GM19395 (cell line): ENCODE data around the gene AURKAIP1.
A peak's percentile ranks its signal among the peaks of the same experiment; 100 is the strongest.
"Not testable (repeated sequence)": the region's sequence is repeated elsewhere in the genome, so short reads cannot be mapped to it uniquely, and the experiment has no call there.

Source experiments
- ATAC-seq: cut with Tn5 transposase; IDR thresholded peaks from one replicate; pipeline ENCODE4 v1.9.1; 2021; ENCODE audit warnings: mild to moderate bottlenecking, moderate library complexity; ENCODE audit not compliant: unreplicated experiment

AURKAIP1 gene

DNA sequence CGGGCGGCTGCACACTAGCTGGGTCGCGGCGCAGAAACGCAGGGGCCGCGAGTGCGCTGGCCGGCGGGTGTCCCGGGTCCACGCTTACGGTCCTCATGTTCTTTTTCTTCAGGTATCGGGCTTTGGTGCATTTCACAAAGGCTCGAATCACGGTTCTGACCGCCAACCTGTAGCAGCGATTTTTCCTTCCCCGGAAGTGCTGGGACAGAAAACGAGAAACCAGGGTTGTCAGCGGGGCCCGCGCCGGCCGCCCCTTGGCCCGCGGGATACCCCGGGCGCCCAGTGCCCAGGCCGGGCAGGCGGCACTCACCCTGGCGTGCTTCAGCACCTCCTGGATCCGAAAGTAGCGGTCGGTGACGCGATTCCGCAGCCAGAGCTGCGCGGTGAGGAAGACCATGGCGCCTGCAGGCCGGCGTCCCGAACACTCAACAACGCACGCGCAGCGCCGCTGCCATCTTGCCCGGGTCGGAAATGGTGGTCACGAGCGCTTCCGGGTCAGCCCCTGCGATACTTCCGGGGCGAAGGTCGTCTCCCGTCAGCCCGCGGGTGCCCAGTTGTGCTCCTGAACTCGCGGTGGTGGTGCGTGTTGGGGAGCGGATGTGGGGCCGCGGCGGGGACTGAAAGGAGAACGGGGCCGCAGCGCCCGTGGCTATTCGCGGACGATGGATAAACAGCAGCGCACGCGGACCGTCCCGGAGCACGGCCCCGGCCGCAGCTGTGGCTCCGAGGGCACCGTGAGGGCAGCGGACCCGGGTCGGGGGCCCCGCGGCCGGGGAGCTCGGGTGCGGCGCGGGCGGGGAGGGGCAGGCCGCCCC lies 32.0 kb upstream of the AURKAIP1 start, which contains the start of gene MRPL20:
Gene MRPL20 (minus strand): TSS at position 473 of the 815 bp plus-strand sequence. CDS start 76 bp downstream, at position 397.
- ATAC-seq: peak; percentile 90

DNA sequence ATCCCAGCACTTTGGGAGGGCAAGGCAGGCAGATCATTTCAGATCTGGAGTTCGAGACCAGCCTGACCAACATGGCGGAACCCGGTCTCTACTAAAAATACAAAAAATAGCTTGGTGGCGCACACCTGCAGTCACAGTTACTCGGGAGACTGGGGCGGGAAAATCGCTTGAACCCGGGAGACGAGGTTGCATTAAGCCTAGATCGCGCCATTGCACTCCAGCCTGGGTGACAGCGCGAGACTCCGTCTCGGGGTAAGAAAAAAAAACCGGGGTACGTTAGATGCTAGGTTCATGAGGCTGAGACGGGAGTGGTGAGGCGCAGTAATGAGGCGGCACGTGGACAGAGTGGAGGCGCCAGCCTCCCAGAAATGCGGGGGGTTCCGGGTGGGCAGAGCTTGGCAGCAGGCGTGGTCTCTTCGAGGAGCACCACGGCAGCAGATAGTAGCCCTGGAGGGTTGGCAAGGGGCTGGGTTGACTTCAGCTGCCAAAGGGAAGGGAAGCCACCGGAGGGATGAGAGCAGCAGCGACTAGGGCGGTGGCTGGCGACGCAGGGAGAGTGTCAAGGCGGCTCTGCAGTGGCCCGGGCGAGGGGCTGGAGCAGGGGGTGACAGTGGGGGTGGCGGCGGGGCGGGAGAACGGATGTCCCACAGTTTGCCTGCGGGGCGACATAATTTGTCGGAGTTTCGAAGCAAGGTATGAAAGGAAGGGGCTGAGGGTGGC lies 31.3 kb upstream of the AURKAIP1 start:
- no peak for ATAC-seq

DNA sequence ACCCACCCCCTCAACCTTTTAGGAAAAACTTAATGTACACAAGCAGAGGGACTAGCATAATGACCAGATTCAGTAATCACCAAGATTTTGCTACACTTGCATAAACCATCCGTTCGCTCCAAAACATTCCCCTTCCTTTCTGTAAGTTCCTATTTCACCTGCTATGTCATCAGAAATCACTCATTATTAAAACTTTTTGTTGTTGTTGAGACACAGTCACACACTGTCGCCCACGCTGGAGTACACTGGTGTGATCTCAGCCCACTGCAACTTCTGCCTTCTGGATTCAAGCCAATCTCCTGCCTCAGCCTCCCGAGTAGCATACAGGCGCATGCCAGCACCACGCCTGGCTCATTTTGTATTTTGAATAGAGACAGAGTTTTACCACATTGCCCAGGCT lies 28.6 kb upstream of the AURKAIP1 start:
- no peak for ATAC-seq

DNA sequence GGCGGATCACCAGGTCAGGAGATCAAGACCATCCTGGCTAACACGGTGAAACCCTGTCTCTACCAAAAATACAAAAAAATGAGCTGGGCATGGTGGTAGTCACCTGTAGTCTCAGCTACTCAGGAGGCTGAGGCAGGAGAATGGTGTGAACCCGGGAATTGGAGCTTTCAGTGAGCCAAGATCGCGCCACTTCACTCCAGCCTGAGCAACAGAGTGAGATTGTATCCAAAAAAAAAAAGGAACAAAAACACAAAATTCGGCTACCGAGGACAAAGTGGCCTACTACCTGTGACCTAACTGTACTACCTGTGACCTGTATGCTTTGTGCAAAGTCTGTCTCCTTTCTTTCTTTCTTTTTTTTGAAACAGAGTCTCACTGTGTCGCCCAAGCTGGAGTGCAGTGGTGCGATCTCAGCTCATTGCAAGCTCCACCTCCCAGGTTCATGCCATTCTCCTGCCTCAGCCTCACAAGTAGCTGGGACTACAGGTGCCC lies 27.9 kb upstream of the AURKAIP1 start:
- ATAC-seq: not testable (repeated sequence)

DNA sequence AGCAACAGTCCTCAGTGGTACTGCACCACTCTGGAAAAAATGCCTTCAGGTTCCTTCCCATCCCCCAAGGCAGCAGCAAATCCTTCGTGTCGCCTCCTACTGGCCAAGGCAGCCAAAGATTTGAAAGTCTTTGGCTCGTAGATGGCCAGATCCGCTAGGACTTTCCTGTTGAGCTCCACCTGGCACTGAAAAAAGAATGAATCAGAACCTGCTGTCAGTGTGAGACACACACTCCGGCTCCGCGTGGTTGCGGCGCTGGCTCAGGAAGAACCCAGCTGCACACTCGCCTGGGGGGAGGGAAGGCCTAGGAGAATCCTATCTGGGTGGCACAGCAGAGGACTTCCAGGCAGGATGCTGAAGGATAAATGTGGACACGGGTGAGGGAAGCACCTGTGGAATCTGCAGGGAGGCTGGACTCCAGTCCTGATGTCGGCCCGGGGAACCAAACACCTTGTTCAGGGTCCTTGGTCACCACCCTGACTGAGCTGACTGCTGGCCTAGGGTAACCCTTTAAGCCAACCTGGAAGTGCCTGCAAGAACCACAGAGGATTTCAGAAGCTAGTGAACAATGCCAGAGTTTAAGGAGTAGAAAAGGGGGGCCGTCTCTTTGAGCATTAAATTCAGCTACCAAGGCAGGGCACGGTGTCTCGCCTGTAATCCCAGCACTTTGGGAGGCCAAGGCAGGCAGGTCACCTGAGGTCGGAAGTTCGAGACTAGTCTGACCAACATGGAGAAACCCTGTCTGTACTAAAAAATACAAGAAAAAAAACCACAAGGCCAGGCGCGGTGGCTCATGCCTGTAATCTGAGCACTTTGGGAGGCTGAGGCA lies 27.3 kb upstream of the AURKAIP1 start:
- ATAC-seq: no peak

DNA sequence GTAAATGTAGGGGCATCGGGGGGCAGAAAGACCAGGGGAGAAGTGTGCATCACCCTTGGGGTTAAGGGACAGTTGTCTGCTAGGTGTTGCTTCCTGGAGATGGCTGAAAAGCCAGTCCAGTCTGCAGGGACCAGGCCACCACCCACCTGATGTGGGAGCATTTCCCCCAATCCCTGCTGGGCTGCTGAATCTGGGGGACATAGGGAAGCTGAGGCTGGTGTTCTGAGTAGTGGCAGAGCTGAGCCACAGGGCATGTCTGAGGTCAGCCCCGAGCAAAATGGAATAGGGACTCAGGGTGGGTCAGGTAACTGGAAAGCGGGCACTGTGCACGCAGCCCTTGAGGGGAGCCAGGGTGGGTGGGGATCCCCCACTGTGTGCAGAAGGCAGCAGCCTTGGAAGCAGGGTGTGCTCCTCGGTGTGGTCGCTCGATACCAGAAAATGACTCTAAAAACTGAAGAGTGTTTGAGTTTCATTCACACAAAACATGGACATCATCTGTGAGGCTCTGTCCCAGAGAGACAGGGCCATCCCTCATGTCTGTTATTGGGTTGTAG lies 26.5 kb upstream of the AURKAIP1 start:
- ATAC-seq: no peak

DNA sequence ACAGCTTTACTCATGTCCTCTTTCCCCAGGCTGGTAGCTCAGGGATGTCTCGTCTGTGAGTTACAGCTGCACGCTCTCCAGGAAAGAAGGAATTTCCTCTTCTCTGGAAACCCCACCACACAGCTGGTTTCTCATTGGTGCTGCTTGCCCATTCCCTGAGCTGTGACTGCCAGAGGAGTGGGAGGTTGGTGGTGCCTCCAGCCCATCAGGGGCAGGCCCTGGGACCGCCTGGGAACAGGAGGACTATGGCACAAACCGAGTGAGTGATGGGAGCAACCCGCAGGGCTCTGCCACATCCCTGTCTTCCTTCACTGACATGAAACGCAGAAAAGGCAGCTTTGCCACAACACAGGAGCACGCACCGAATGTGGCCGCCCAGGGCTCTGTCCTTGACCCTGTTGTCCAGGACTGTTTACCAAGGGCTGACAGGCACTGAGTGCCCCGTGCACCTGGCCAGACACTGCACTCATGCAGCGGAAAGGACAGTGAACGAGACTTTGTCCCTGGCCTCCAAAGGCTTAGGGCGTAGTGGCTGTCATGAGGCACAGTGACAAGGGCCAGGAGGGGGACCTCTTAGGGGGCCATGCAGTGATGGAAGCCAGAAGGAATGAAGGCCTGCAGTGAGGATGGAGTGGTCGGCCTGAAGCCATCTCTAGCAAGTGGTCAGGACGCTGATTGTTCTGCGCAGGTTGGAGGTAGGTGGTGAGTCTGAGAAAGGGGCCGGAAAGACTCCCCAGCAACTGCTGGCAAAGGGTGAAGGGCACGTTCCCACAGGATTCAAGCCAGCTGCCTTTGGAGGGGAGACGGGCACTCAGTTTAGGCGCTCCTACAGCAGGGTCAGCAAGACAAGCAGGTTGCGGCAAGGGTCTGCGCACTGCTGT lies 25.8 kb upstream of the AURKAIP1 start:
- ATAC-seq: no peak

DNA sequence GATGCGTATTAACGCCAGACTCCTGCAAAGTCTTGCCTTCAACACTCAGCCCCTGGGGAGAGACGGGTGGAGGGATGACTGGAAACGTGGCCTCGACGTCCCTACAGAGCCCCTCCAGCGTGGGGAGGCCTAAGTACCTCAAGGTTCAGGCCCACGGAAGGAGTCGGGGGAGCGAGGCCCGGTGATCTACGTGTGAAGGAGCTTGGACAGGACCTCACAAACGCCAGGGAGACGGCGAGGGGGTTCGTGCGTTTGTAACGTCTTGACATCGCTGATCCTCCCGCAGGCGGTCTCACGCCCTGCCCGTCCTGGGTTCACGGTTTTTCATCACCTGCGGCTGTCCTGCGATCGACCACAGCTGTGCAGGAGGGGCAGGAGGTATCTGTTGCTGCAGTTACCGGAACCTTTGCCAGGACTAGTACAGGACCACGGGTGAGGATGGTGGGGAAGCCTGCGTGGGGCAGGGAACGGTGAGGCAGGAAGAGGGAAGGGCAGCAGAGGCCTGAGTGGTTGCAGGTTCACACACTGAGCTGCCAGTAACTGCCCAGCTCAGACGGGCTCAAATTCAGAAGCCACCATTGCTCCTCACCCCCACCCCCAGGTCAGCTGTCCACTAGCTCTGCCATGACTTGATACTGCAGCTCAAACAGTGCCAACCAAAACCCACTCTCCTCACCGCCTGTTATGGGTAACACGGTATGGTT lies 25.0 kb upstream of the AURKAIP1 start:
- ATAC-seq: peak; percentile 8

DNA sequence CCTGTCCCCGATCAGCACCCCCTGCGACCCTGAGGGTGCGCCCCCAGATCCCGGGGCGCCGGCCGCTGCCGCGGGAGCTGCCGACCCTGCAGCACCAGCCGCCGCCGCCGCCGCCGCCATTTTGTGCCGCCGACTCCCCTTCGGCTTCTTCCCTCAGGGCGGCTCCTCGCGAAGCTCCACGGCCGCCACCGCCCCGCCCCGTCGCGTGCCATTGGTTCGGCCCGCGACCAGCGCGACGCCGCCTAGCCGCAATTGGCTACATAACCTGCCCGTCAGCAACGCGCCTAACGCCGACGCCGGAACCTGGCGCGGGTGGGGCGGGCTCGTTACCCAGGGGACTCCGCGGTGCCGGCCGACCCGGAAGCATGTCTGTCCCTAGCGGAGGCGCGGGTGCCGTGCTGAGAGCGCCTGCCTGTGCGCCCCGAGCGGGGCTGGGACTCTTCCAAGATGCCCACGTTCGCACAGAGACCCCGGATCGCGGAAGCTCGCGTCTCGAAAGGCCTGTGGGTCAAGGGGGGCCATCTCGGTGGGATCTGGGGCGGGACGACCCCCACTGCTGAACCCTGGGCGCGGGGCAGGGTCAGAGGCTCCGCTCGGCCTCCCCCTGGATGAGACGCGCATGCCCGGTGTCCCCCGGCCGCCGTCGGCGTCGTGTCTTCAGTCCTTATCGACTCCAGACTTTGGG lies 24.3 kb upstream of the AURKAIP1 start, which contains the start of gene CCNL2:
Gene CCNL2 (minus strand): TSS at position 149 of the 685 bp plus-strand sequence. CDS start 29 bp downstream, at position 120.
- ATAC-seq: peak; percentile 91

DNA sequence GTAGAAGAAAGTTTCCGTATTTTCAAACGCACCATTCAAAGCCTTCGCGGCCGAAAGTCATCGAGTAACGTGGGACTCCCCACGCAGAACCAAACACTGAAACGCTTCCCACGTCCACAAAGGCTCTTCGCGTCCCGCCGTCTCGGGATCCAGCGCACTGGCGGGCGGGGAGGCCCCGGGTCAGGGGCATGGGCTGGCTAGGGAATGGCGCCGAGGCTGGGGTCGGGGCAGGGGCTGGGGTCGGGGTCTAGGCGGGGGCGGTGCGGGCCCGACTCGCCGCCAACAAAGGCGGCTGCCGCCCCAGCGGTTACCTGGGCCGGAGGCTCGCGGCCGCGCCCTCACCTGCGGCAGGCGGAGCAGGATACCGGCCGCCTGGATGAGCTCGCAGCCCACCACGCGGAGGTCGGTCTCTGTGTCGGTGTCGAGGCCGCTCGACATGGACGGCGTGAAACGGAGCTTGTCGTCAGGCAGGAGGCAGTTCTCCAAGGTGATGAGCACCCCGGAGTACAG lies 23.7 kb upstream of the AURKAIP1 start:
- ATAC-seq: peak; percentile 4

DNA sequence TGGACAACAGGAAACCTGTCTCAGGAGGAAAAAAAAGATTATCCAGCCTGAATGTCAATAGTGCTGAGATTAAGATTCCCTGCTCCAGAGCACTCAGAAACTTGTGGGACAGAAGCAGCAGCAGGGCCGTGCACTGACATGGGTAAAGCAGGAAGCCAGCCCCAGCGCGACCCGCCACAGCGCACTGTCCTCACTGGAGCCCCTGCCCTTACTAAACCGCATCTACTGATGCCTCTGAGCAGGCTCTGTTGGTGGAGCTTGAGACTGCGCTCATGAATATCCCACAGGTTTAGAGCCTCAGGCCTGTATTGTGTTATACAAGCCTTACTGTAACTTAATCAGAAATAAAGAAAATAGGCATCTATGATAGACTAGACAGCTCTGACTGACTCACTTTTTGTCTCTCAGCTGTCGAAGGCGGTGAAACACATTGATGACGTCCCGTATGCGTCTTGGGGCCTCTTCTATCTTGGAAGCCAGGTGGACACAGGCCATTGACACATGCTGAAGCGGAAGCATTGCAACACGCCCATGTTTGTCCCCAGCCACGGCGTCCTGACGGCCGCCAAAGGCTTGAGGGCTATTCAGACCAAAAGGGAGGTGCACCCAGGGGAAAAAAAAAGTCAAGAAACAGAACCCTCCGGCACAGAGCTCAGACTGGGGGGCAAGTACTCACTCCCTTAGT lies 23.0 kb upstream of the AURKAIP1 start:
- no peak for ATAC-seq

DNA sequence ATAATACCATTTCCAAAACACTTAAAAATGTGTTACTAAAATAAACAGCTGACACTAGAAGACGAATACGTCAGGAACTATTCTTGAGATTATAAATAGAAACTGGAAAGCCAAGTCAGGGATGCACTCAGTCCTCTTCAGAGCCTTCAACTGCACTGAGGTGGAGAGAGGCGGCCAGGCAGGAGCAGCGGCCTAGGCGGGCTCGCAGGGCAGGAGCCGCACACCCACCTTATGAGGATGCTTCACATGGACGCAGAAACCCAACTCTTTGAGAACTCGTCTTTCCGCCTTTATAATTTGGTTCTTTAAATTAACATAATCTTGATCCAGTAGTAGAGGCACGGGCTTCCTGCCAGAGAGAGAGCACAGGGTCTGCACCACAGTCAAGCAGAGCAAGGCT lies 20.2 kb upstream of the AURKAIP1 start:
- ATAC-seq: no peak

DNA sequence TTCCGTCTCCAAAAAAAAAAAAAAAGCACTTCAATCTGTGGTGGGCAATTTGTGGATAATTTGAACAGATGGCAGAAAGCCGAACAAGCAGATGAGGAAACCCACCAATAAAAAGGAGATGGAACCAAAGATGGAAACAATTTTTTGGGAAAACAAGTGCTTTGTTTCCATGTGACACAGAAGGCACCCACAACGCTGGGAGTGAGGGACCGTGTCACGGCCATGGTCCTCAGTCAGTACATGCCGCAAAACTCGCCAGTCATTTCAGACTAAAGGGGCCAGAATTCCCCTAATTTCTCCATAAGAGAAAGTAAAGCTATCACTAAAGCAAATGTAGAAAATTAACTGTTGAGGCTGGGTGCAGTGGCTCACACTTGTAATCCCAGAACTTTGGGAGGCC lies 19.1 kb upstream of the AURKAIP1 start:
- ATAC-seq: no peak

DNA sequence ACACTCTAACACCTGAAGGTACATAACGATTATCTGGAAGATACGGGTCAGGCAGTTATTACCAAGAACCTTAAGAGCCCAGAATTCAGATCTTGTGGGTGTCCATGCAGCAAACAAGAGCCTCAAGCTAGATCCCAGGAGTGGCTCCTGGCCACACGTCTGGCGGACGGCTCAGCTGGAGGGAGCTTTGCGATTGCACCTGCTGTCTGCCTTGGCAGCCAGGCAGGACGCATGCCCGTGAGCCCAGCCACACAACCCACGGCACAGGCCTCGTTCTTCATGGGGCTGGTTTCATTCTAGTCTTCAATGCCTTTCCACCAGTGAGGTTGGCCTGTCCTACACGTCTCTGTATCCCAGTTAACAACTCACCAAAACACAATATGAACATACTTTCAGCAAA lies 18.4 kb upstream of the AURKAIP1 start:
- no peak for ATAC-seq

DNA sequence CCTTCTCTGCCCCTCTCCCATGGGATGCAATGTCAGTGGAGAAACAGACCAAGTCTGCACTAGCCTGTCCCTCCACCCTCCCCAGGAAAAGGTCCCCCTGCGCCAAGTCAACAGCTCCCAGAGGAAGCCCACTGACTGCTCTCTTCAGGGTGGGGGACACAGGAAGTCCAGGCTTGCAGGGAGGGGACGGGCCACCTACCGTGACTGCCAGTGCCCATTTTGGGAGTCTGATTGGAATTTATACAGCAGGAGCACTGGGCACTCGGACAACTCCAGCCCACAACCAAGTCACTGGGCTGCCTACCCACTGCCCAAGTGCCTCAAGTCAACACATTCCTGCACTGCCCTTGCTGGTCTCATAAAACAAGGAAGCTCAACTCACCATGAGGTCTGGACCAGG lies 18.0 kb upstream of the AURKAIP1 start:
- ATAC-seq: no peak

DNA sequence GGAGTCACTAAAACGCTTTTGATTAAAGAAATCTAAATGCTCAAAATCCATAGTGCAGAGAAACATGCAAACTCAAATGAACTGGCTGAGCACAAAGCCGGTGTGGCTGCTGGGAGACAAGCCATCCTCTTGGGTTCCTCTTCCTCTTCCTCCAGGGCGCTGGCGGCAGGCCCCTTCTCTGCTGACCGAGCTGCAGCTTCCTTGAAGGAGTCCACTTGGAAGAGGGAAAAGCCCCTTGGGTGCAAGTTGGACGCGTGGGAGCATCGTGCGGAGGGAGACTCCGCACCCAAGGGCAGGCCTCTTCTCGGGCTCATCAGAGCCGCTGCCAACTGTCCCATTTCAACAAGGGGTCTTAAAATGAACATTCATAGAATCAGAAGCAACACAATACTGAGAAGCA lies 16.2 kb upstream of the AURKAIP1 start:
- no peak for ATAC-seq

DNA sequence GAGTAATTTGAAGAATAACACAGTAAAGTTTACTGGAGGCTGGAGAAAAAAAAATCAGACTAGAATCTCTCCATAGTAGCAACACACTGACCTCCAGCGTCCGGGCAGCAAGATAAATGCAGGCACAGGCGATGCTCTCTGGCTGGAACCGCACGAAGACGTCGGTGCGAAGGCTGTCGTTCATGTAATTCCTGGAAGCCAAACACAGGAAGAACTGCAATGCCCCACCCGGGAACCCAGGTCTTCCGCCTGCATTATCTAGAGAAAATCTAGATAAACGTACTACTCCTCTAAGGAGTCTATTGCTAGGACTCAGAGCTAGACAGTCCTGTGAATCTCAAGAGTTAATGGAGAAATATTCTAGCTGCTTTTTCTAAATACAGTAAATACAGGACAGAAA lies 15.7 kb upstream of the AURKAIP1 start:
- ATAC-seq: no peak

DNA sequence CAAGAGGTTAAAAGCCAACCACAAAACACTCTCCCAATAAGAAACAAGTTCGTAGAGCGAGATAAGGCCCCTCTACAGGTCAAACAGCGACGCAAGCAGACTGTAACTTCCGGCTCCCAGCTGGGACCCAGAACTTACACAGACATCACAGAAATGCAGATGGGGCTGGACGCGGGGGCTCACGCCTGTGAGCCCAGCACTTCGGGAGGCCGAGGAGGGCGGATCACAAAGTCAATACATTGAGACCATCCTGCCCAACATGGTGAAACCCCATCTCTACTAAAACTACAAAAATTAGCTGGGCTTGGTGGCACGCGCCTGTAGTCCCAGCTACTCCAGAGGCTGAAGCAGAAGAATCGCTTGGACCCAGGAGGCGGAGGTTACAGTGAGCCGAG lies 13.1 kb upstream of the AURKAIP1 start:
- no peak for ATAC-seq
